Fibroblast of skin of left quadriceps (primary cell): ENCODE data around the gene TMEM47.

Experiments
- DNase-seq, 2 experiments: peaks; one replicate each; pipeline ENCODE4 v3.0.0-alpha.2; 2013; ENCODE audit warnings: low read depth in 2 of 2

The TMEM47 gene

DNA sequence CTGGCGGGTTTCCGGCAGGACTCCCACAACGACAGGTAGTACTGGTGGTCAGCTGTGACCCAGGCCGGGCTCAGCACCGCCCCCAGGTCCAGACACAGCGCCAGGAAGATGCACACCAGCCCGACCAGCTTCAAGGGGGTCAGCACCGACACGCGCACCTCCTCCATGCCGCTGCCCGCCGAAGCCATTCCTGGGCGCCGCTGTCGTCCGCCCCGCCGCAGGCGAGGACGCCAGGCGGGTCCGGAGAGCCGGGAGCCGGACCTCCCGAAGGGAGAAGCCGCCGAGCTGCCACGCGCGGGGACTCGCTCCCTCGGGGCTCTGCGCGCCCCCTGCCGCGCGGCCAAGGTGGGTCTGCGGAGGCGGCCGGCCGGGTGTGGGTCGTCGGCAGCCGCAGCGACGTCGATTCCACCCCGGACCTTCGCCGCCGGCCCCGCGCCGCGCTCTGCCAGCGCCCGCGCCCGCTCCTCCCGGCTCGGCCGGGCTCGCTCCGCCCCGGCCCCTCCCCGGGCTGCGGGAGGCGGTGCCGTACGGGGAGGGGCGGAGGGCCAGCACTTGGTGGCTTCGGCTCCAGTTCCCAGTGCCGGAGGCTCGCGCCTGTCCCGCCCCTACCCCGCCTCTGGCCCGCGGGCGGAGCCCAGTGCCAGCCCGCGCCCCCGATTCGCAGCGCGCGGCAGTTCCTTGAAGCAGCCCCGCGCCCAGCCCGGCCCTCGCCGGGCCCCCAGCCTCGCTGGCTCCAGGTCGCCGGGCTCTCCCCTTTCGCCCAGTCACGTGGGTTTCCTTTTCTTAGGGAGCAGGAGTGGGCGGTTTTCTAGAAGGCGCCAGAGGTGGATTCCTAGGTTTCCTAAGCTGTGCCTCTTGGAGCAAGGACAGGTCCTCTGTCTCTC, at the start of gene TMEM47:
Gene TMEM47 (minus strand): TSS at position 444 of the 884 bp plus-strand sequence. CDS start 256 bp downstream, at position 188.
- DNase-seq, result peak in 1 of 2 experiments; percentile 53

DNA sequence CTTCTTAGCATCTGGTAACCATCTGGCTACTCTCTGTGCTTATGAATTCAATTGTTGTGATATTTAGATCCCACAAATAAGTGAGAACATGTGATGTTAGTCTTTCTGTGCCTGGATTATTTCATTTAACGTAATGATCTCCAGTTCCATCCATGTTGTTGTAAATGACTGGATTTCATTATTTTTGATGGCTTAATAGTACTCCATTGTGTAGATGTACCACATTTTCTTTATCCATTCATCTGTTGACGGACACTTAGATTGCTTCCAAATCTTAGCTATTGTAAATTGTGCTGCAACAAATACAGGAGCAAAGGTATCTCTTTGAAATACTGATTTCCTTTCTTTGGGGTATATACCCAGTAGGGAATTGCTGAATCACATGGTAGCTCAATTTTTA, 30.0 kb upstream of the TMEM47 start:
- DNase-seq, result no peak

DNA sequence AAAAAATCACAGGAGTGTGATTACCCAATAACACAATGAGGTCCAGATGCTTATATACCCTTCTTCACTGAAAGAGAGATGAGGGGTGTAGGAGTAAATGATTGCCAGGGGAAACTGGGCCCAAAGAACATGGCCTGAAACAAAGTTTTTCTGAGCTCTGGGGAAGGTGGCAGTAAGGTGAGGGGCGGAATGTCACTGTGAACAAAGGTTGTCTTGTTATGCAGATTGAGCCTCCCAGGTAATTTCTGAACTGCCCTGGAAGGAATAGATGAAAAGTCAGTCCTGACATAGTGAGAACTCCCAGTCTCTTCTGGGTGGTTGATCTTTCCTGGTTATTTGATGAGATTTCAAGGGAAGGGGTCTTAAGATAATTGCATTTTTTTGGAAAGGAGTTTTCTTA, 2.5 kb upstream of the TMEM47 start:
- DNase-seq, result no peak

DNA sequence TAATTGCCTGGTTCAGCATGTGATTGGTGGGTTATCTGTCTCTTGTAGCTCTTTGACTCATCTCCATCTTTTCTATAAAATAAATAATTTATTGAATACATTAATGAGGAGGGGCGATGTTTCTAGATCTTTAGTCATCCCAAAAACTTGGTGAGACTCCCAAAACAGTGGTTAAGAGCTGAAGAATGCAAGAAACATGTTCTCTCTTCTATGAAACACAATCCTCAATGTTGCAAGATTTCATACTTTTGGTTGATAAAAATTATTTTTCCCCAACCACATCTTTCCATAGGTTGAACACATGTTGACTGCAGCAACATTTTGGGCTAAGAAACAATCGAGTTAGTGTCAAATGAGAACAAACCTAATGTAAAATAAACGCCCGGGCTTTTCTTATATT, 1.2 kb upstream of the TMEM47 start:
- DNase-seq, result peak; percentile 72 to 83

DNA sequence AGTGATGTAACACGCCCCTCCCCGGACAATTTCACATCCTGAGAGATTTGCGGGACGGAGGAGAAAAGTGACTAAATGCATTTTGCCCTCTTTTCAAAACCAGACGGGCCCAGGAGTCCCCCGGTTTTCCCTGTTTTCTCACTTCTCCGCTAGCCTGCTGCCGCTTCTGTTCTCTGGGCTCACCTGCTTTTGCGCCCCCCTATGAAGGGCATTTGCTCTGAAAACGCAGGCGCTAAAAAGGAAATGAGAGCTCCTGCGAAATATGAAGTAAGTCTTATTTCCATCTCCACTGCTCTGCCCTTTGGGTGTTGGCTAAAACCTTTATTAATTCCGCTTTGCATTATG, 613 bp upstream of the TMEM47 start:
- no peak for DNase-seq

DNA sequence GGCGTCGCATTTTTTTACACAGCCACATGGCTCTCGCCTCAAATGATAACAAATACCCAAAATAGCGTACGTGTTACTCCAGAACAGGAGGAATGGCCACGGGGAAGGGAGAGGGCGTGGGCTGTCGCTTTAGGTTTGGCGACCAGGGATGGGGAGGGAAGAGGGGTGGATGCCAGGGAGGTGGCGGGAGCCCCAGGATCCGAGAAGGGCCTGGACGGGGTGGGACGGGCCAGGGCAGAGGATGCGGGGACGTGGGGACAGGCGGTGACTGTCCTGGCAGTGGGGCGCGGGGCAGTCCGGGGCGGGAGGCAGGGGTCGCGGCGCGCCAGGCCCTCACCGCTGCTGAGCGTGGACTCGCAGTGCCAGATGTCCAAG, 631 bp downstream of the TMEM47 start:
- DNase-seq, result no peak

DNA sequence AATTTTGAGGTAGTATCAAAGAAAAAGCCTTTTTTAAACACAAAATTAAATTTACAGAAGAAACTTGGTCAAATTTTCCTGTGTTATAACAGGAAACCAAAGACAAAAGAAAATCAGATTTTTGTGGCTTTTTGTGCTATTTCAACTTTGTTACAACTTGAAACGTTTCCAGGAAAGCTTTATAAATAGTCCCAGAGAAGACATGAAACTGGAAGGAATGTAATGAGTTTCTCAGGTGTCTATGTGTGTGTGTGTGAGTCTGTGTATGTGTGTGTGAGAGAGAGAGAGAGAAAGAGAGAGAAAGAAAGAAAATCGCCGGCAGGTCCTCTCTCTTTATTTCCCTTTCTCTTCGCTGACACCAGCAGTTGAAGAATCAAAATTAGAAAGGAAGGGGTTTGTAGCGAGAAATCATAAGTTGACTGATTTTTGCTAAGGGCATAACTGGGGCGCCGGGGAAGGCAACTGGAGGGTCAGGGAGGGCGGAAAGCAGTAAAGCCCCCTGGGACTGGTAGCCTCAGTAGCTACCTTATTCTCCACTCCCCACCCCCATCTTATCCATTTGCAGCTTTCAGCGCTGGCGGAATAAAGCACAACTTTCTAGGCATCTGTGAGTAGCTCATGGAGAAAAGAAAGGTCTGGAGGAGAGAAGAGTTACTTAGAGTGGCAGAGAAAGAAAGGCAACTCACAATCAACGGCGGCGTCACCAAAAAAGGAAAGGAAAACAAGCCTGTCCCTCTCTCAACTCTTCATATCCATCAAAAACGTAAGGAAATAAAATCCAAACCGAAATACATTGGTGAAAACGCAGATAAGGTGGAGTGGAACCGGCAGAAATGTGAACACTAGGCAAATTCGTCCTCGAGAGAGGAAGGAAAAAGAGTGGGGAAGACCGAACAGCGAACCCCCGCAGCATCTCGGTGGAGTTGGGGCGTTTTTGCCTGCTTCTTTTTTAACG, 1.3 kb downstream of the TMEM47 start:
- no peak for DNase-seq

DNA sequence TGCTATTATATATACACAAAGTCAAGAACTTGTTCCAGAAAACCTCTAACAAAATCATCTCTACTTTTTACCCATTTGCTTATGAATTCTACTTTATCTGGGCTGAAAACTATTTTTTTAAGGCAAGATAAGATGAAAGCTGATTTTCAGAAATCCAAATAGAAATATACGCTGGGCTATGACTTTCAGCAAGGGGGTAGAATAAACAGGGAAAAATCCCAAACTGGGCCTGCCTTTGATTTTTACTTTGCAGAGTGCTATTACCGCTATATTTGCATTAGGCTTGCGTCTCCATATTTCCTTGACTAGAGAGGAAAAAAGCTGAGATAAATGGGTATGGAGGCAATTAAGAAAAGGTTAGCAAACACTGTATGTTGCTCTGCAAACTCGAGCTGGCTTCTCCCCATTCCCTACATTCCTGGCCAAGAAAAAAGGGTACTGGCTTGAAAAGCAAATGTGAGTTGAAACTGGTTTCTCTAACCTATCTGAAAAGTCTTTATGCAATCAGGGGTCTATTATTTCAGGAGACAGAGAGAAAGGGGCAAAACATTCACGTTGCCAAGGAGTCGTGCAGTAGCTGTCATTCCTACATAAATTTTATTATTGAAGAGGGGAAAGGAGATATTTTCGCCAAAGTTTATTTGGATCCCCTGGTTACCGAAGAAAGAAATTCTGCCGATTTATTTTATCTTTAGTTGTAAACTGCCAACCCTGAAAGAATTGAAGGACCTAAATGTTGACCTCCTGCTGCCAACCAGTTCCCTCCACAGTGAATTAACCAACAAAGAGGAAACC, 2.2 kb downstream of the TMEM47 start:
- DNase-seq, result no peak

DNA sequence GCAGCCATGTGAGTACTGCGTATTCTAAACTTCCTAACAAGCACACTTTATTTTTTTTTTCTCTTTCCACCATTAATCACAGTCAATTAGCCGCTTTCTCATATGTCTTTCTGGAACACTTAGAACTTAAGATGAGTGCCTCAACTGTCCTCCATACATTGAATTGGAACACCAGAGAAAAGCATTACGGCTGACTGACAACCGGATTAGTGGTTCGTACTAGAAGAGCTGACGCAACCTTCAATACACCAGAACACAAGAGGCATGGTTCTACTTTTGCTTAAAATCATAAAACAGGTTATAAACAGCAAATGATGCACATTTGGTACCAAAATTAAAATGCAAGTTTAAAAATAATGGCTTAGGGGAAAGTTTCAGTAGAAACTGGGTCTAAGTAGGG, 3.3 kb downstream of the TMEM47 start:
- no peak for DNase-seq

DNA sequence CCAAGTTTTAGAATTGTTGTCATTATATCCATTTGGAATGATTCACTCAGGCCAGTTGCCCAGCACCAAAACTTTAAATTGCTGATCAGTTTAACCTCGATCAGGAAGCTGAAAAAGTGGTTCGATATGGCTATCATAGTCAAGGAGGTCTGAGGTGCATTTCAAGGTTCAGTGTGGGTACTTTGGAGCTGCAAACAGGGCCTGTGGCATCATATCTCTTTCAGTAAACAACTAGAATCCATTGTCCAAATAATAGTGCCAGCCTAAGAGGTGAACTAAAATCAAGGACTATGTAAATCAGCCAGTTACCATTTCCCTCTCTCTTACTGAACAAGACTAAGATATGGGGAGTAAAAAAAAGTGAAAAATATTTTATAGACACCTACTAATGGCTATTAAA, 14.2 kb downstream of the TMEM47 start:
- no peak for DNase-seq

DNA sequence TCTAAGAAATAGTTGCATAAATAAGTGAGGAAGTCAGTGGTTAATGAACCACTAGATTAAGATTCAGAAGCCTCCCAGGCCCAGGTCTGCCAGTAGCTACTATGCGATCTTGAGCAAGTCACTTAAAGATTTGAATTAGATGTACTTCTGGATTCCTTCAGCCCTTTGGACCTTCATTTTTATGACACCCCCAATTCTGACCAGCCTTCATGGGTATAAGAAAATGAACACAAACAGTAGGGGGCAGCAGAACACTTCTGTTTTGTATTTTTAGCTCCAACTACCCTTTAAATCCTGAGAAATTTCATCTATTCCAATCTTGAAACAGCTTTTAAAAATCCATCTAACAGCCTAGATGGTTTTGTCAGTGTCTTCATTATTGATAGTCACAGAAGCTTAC, 19.0 kb downstream of the TMEM47 start:
- no peak for DNase-seq

DNA sequence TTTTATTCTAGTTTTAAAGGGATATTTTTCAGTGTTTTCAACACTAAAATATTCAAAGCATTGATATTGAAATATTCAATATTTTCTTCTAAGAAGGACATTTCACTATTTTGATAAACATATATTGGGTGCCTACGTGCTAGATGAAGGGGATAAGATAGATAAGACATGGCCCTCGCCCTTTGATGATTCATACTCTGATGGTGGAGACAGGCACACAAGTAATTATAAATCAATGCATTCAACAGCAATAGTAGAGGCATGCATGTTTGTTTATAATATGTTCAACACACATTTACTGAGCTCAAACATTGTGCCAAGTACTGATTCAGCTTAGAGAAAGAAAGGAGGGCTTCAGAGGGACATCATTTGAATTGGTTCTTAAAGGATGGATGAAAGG, 22.7 kb downstream of the TMEM47 start:
- DNase-seq, result no peak

DNA sequence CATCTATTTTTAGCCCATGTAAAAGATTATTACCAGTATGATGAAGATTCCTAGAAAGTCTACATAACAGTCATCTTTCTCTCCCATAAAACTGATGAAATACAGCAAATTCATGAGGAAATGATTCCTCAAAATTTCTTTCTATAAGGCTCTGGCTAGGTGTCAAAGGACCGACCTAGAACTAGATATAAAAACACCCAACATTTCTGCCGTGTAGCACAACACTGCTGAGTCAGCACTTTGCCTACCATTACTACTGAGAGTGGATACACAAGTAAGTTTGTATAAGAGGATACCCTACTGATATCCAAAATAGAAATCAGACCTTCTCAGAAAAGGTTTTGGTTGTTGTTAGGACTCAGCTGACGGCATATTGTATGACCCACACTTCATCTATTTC, 24.7 kb downstream of the TMEM47 start:
- no peak for DNase-seq

DNA sequence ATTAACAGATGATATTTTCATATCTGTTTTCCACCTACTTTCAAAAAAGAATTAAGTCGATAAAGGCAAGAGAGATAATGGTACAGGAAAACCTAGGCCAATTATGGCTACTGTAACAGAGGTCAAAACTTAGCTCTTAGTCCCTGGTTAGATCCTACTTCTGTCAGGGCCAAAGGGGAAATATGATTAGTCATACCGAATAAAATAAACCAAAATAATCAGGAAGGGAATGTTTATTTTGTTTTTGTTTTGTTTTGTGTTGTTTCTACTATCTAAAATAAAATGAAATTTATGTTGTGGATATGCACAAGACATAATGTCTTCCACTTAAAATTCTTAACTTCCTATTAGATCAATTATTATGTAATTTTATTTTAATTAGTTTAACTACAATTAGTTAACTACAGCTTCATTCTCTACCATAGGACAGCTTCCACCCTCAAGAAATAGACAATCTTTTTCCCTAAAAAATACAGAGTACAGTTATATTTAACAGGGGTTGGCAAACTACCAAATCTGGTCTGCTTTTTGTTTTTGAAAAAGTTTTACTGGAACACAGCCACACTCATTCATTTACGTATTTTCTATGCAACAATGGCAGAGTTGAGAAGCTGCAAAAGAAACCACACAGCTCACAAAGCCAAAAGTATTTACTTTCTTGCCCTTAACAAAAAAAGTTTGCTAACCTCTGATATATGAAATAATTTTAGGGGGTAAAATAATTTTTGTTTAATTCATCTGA, 25.4 kb downstream of the TMEM47 start:
- DNase-seq, result no peak

DNA sequence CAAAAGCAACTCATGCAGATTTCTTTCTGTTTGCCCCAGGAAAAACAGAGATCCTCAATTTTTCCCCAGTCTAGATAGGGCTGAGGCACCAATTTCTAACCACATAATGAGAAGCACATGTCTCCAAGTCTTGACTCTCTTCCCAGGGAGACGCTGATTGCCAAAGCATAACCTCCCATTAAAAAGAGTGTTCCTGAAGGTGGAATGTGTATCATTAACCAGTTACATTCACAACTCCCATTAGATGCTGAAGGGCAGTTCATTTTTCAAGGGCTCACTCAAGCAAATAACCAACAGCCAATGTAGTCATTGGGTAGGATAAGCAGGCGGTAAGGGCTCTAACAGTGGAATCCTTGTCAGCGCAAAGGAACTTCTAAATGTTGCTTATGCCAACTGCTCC, 27.5 kb downstream of the TMEM47 start:
- DNase-seq, result peak; percentile 56 to 64

DNA sequence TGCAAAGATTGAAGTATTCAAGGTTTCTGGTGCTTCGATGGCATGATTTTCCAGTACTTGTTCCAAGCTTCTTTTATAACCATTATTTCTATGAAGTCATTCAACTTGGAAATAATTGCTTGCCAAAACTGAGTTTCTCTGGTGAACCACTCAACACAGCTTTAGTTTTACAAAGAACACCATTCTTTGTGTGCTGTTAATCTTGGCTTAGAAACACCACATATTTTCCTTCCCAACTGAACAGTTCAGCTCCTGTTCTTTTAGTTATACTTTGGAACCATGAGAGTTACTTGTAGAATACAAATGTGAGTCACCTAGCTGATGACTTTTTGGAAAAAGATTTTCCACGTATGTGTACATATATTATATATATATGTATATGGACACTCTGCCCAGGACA, 32.7 kb downstream of the TMEM47 start:
- DNase-seq, result no peak

DNA sequence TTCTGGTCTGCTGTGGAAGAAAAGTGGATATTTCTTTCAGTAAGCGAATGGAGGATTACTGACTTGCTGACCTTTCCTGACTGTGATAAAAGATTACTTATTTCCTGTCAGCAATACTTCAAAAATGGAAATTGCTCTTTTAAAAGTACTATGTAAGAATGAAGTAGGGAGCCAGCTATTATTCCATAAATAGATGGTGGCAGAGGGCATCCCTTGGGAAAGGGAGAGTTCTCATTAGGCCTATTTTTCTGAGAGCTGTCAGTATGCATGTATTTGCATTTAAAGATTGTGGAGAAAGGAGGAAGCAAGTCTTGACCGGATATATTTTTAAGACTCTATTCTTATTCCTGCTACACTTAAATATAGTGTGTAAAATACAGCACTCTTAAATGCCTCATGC, 37.2 kb downstream of the TMEM47 start:
- DNase-seq, result no peak

DNA sequence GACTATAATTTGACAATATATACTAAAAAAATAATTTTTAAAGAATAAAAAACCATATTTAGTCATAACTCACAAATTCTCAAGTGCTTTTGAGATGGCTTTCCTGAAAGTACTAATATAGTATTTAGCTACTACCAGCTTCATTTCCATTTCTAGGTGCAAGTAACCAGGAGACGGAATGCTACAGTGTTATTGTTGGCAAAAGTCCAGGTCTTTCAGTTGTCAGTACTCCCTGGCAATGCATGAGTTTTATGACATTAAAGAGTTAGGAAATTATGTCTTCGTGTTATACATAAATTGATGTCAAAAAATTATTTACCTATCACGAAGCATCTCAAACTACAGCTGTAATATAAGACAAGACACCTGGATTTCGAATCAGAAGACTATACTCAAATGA, 45.0 kb downstream of the TMEM47 start:
- DNase-seq, result no peak

DNA sequence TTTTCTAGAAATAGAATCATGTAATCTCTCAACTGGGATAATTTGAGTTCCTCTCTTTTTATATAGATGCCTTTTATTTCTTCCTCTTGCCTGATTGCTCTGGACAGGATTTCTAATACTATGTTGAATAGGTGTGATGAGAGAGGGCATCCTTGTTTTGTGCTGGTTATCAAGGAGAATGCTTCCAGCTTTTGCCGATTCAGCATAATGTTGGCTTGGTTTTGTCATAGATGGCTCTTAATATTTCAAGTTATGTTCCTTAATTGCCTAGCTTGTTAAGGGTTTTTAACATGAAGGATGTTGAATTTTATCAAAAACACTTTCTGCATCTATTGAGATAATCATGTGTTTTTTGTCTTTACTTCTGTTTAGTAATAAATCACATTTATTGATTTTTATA, 58.7 kb downstream of the TMEM47 start:
- no peak for DNase-seq

DNA sequence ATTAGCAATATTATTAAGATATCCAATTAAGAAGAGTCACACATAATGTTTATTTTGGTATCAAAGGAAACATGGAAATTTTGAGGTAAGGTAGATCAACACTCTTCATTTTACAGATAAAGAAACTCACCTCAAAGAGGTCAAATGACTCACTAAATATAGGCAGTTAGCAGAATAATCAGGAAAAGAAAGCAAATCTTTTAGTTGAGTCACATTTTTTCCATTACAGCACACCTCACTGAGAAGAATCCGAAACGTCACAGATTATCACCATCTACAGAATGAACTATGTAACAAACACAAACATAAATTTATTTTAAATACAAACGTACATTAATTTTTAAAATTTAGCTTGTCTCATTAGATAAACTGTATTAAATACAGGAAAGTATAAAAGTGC, 70.1 kb downstream of the TMEM47 start:
- no peak for DNase-seq

DNA sequence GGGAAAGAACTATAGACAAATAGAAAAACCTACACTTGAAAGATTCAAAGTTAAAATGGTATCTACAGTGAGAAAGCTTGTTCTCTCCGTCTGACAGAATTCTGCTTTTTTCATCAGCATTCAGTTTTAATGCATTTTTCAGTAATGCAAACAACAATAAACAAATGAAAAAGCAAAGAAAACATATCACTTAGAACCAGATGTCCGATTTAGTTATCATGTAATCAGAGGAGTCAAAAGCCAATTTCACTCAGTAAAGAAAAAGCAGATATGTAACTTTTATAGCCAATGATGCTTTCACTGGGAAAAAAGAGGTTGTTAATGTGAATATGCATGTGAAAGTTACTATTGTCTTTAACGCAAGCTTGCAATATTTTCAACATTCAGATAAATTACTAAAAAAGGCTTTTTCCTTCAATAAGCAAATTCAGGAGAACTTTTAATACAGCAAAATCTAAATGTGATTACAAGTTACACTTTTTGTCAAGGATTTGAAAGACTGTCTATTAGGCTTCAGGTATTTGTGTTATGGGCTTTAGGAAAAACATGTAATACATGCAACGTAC, 70.7 kb downstream of the TMEM47 start:
- DNase-seq, result no peak
